BJ (cell line): Measurements from ENCODE around the gene PRRG2. TPM values are rescaled to one million over a fixed set of nuclear protein-coding genes. Genes with fewer than 3 reads are reported as not detected.

ENCODE experiments used
- CTCF ChIA-PET: fragments of 350-600 bp; formaldehyde crosslinking; extraction: SDS; loops from one replicate; lab custom pipeline; 2021; ENCODE audit warnings: antibody characterized with exemption, inconsistent platforms; lab: Yijun Ruan, JAX
- POLR2A ChIA-PET: fragments of 300-600 bp; sonication (Branson Sonifier 250); formaldehyde crosslinking; extraction: SDS; loops from one replicate; lab custom pipeline; 2021; ENCODE audit warnings: antibody characterized with exemption; lab: Charles Lee
- DNase-seq: peaks from one replicate; pipeline ENCODE4 v3.0.0-alpha.2; 2011; ENCODE audit warnings: low read depth
- H3K27me3 ChIP-seq: 2 replicates; pipeline ENCODE4 v1.6.0; 2011; ENCODE audit warnings: low read length; ENCODE audit not compliant: control insufficient read depth, insufficient read depth
- H3K36me3 ChIP-seq: 2 replicates; pipeline ENCODE4 v1.5.1; 2011; ENCODE audit warnings: low read length; ENCODE audit not compliant: control insufficient read depth, insufficient read depth
- H3K4me3 ChIP-seq: 2 replicates; pipeline ENCODE4 v1.5.1; 2011; ENCODE audit warnings: low read depth, mild to moderate bottlenecking, control low read depth, low read length
- polyA plus RNA-seq: library from polyadenylated mRNA; depleted of rRNA; stranded (reverse); fragments of >200 nt; gene quantifications from 2 replicates; pipeline ENCODE4 v1.2.3, GENCODE V29; 2011
- TF ChIP-seq, protein P1 (sequence below): IDR thresholded peaks from 2 replicates; pipeline ENCODE4 v1.5.1; 2011; ENCODE audit warnings: low read depth, mild to moderate bottlenecking, control low read depth, inconsistent platforms, low read length, moderate library complexity; ENCODE audit not compliant: insufficient read depth

PRRG2 gene
- polyA plus RNA-seq, 1 experiment, result 0.12 TPM

DNA sequence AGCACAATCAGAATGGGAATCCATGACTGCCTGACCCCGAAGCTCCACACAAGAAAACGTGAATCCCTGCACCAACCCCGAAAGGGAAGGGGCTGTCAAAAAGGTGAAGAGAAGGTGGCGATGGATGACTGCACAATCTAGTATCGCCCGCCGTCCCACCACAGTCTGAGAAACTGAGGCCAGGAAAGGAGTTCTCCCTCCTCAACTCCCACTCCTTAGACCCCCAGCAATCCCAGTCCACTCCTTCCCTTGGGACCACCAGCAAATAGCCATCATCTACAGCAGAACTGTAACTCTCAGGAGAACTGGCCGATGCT lies 1.2 kb upstream of the PRRG2 start:
- POLR2A ChIA-PET, result interaction anchor here (1.3 kb wide), 1 partner anchor 60 kb away, joined by 4 read pairs; no protein-coding TSS in a partner anchor
- H3K36me3 ChIP-seq, result peaks cover 3% of the 10 kb centered on the region
- CTCF ChIA-PET, result interaction anchor here (0.7 to 2.7 kb wide), 7 partner anchors 10 to 106 kb away, joined by 3 to 37 read pairs (median 4); partner anchors contain the start of gene PRMT1
- TF ChIP-seq, protein P1, sequence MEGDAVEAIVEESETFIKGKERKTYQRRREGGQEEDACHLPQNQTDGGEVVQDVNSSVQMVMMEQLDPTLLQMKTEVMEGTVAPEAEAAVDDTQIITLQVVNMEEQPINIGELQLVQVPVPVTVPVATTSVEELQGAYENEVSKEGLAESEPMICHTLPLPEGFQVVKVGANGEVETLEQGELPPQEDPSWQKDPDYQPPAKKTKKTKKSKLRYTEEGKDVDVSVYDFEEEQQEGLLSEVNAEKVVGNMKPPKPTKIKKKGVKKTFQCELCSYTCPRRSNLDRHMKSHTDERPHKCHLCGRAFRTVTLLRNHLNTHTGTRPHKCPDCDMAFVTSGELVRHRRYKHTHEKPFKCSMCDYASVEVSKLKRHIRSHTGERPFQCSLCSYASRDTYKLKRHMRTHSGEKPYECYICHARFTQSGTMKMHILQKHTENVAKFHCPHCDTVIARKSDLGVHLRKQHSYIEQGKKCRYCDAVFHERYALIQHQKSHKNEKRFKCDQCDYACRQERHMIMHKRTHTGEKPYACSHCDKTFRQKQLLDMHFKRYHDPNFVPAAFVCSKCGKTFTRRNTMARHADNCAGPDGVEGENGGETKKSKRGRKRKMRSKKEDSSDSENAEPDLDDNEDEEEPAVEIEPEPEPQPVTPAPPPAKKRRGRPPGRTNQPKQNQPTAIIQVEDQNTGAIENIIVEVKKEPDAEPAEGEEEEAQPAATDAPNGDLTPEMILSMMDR, result no peak
- DNase-seq, result no peak
- H3K27me3 ChIP-seq, result no peaks in the 10 kb centered on the region
- peak overlapping the region; percentile 63 for H3K4me3 ChIP-seq

DNA sequence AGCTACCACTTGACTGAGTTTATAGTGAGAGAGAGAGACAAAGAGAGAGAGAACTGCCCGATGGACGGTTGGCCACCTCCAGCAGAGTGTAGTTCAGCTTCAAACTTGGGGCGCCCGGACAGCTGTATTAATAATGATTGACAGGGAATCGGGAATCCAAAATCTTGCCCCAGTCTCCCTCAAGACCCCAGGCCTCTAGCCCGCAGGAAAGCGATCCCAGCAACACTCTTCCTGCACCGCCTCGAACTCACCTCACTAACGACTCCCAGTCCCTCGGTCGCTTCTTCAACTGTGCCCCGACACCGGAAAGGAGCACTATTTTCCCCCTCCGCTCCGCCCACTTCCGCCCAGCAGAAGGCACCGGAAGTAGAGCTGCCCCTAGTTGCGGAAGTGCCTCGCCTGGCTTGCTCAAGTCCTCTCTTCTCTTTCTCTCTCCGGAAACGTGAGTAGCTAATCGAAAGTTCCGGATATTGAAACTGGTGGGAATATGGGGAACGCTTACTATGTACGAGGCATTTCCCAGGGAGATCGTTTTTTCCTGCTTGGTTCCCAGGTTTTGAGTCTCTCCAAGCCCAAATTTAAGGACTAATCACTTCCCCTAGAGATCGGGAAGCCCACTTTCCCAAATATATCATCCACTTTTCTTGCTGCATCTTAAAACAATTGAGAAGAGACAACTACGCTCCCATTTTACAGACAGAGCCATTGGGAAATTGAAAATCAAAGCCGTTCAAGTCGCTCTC lies 681 bp upstream of the PRRG2 start, which contains the start of gene NOSIP:
NOSIP (minus strand) TSS at position 293 of the 743 bp plus-strand sequence. CDS start 19,865 bp downstream, outside the sequence.
- H3K36me3 ChIP-seq, result peaks cover 3% of the 10 kb centered on the region
- no peaks in the 10 kb centered on the region for H3K27me3 ChIP-seq
- TF ChIP-seq, protein P1, result no peak
- peak within 1 kb of the TSS; percentile 63 for H3K4me3 ChIP-seq
- ChIA-PET POLR2A (interaction anchor here (1.2 to 1.3 kb wide), 2 partner anchors 60 kb away, joined by 4 to 8 read pairs; partner anchors contain the start of gene RRAS), CTCF (interaction anchor here (0.9 to 2.7 kb wide), 7 partner anchors 11 to 107 kb away, joined by 3 to 37 read pairs (median 4); partner anchors contain the start of gene PRMT1)
- DNase-seq, result peak; percentile 70

DNA sequence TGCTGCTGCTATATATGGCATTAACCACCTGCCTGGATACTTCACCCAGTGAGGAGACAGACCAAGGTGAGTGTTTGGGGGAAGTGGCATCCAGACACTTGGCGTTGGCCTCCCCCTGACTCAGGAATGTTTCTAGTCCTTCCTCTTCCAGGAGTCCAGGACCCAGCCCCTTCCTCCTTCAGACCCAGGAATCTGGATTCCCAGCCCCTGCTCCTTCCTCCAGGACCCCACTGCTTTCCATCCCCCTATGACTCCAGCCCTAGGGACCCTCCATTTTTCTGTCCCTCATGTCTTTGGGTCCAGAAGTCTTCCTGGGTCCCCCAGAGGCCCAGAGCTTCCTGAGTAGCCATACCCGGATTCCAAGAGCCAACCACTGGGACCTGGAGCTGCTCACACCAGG lies 2.1 kb downstream of the PRRG2 start:
- no peak for DNase-seq
- ChIA-PET POLR2A (no interaction called here), CTCF (interaction anchor here (1.3 kb wide), 1 partner anchor 13 kb away, joined by 6 read pairs; no protein-coding TSS in a partner anchor)
- Histone ChIP-seq H3K27me3 (no peaks in the 10 kb centered on the region), H3K4me3 (no peak overlapping the region), H3K36me3 (no peaks in the 10 kb centered on the region)
- TF ChIP-seq, protein P1, result no peak

DNA sequence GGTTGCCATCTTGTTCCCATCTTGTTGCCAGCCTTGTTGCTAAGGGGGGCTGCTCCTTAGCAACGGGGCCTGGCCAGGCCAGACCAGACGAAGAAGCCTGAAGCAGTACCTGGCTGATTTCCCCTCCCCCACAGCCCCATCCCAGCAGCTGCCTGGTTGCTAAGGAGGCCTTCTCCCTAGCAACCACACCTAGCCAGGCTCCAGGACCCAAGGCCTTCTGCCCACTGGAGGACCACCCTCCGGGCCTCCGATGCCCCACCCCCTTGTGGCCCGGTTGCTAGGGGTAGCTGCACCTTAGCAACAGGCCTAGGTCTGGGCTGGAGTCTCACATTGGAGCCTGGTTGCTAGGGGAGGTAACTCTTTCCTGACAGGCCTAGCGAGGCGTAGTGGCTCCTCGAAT lies 3.9 kb downstream of the PRRG2 start:
- no peak for DNase-seq
- no peak overlapping the region for H3K4me3 ChIP-seq
- POLR2A ChIA-PET, result no interaction called here
- H3K36me3 ChIP-seq, result no peaks in the 10 kb centered on the region
- H3K27me3 ChIP-seq, result no peaks in the 10 kb centered on the region
- TF ChIP-seq, protein P1, result no peak
- CTCF ChIA-PET, result interaction anchor here (0.6 to 2.5 kb wide), 2 partner anchors 9 to 15 kb away, joined by 3 to 11 read pairs; no protein-coding TSS in a partner anchor

DNA sequence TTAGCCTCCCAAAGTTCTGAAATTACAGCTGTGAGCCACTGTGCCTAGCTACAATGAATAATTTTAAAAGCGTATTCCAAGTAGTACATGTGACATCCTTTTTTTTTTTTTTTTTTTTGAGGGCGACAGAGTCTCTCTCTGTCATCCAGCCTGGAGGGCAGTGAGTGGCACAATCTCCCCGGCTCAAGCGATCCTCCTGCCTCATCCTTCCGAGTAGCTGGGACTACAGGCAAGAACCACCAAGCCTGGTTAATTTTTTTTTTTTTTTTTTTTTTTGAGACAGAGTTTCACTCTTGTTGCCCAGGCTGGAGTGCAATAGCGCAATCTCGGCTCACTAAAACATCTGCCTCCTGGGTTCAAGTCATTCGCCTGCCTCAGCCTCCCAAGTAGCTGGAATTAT lies 6.1 kb downstream of the PRRG2 start:
- Histone ChIP-seq H3K36me3 (no peaks in the 10 kb centered on the region), H3K4me3 (no peak overlapping the region), H3K27me3 (no peaks in the 10 kb centered on the region)
- DNase-seq, result no peak
- ChIA-PET POLR2A (interaction anchor here (0.6 kb wide), 1 partner anchor 84 kb away, joined by 7 read pairs; no protein-coding TSS in a partner anchor), CTCF (interaction anchor here (0.7 to 1.6 kb wide), 2 partner anchors 17 to 19 kb away, joined by 4 read pairs; no protein-coding TSS in a partner anchor)
- TF ChIP-seq, protein P1, result no peak
